Eye (tissue), 1 donor: ENCODE results near the gene FLT3LG.

Source experiments
- DNase-seq: peaks from one replicate; pipeline ENCODE4 v3.0.0-alpha.2; 2015

Gene FLT3LG

GRCh38 chr19:49520705-49521319 is 46.8 kb downstream of the FLT3LG start:
- DNase-seq, result no peak

GRCh38 chr19:49524812-49525455 is 50.9 kb downstream of the FLT3LG start:
- no peak for DNase-seq

- no peak for DNase-seq
Measured at GRCh38 chr19:49528211-49528771, 54.3 kb downstream of the FLT3LG start.

- no peak for DNase-seq
Measured at GRCh38 chr19:49530708-49531107, 56.7 kb downstream of the FLT3LG start.

- peak; percentile 88 for DNase-seq
Measured at GRCh38 chr19:49533551-49534488, 59.8 kb downstream of the FLT3LG start.

- DNase-seq, result no peak
Measured at GRCh38 chr19:49534632-49535385, 60.8 kb downstream of the FLT3LG start.
